GM10248 (cell line): ENCODE measurements around the gene PODNL1.
"Not testable (repeated sequence)": the region's sequence is repeated elsewhere in the genome, so short reads cannot be mapped to it uniquely, and the experiment has no call there.

ENCODE experiments used
- CTCF ChIA-PET: fragments of 300-600 bp; sonication (Branson Sonifier 250); formaldehyde crosslinking; extraction: SDS; loops from one replicate; lab custom pipeline; 2021; ENCODE audit warnings: antibody characterized with exemption; lab: Yijun Ruan, JAX
- POLR2A ChIA-PET: fragments of 350-650 bp; sonication (Branson Sonifier 250); formaldehyde crosslinking; extraction: SDS; loops from one replicate; lab custom pipeline; 2020; ENCODE audit warnings: antibody characterized with exemption; lab: Yijun Ruan, JAX
- DNase-seq: peaks from one replicate; pipeline ENCODE4 v3.0.0; 2012; ENCODE audit errors: extremely low spot score
- CTCF ChIP-seq: IDR thresholded peaks from 2 replicates; pipeline ENCODE4 v1.5.1; 2012; ENCODE audit warnings: mild to moderate bottlenecking, low read depth; ENCODE audit errors: extremely low read depth, missing control alignments, control extremely low read depth

The PODNL1 gene

GRCh38 chr19:13968999-13969398, 30.8 kb upstream of the PODNL1 start:
- ChIA-PET POLR2A (no interaction called here), CTCF (no interaction called here)
- TF ChIP-seq CTCF, result no peak
- DNase-seq, result no peak

GRCh38 chr19:13968383-13968935, 30.2 kb upstream of the PODNL1 start:
- TF ChIP-seq CTCF, result no peak
- CTCF ChIA-PET, result interaction anchor here (0.8 kb wide), 1 partner anchor 8 kb away, joined by 3 read pairs; no protein-coding TSS in a partner anchor
- no peak for DNase-seq
- POLR2A ChIA-PET, result no interaction called here

- DNase-seq, POLR2A ChIA-PET: not testable (repeated sequence)
- CTCF ChIA-PET, result interaction anchor here (0.6 kb wide), 1 partner anchor 24 kb away, joined by 3 read pairs; no protein-coding TSS in a partner anchor
These were observed 29.0 kb upstream of the PODNL1 start for GRCh38 chr19:13967206-13967605.

GRCh38 chr19:13966684-13967128, 28.5 kb upstream of the PODNL1 start:
- CTCF ChIA-PET, result interaction anchor here (0.6 kb wide), 1 partner anchor 24 kb away, joined by 3 read pairs; no protein-coding TSS in a partner anchor
- DNase-seq, result no peak
- no peak for TF ChIP-seq CTCF
- POLR2A ChIA-PET, result no interaction called here

GRCh38 chr19:13965926-13966683, 27.9 kb upstream of the PODNL1 start:
- TF ChIP-seq CTCF, result no peak
- ChIA-PET POLR2A (no interaction called here), CTCF (interaction anchor here (0.6 kb wide), 1 partner anchor 25 kb away, joined by 3 read pairs; no protein-coding TSS in a partner anchor)
- no peak for DNase-seq

GRCh38 chr19:13965377-13965896, 27.2 kb upstream of the PODNL1 start:
- POLR2A ChIA-PET, result no interaction called here
- no peak for TF ChIP-seq CTCF
- DNase-seq, result no peak
- CTCF ChIA-PET, result no interaction called here

GRCh38 chr19:13964776-13965175, 26.6 kb upstream of the PODNL1 start:
- DNase-seq, result no peak
- TF ChIP-seq CTCF, result no peak
- ChIA-PET CTCF (no interaction called here), POLR2A (interaction anchor here (0.7 kb wide), 1 partner anchor 29 kb away, joined by 5 read pairs; no protein-coding TSS in a partner anchor)
